GDM1 (cell line): ENCODE measurements around the gene C11orf58.

ENCODE experiments used
- DNase-seq: peaks from one replicate; lab custom pipeline; 2025; lab: John Stamatoyannopoulos, UW

C11orf58 gene

GRCh38 chr11:16738193-16738946 is at the start of gene C11orf58:
TSS of gene C11orf58 (plus strand) at chr11:16738647. CDS start at chr11:16738779, 132 bp downstream.
- DNase-seq = peak; percentile 89

- DNase-seq = no peak
These were observed 48.4 kb upstream of the C11orf58 start for GRCh38 chr11:16690086-16690485.

GRCh38 chr11:16703795-16704194 is 34.7 kb upstream of the C11orf58 start:
- DNase-seq = no peak

GRCh38 chr11:16713594-16713993 is 24.9 kb upstream of the C11orf58 start:
- no peak for DNase-seq

GRCh38 chr11:16722581-16723344 is 15.7 kb upstream of the C11orf58 start:
- no peak for DNase-seq

GRCh38 chr11:16727806-16728205 is 10.6 kb upstream of the C11orf58 start:
- DNase-seq = no peak

GRCh38 chr11:16737818-16738192 is 642 bp upstream of the C11orf58 start:
- no peak for DNase-seq

- DNase-seq = no peak
These were observed 734 bp downstream of the C11orf58 start for GRCh38 chr11:16738947-16739815.

- no peak for DNase-seq
These were observed 3.0 kb downstream of the C11orf58 start for GRCh38 chr11:16741473-16741872.

- DNase-seq = no peak
These were observed 5.0 kb downstream of the C11orf58 start for GRCh38 chr11:16743478-16743877.

GRCh38 chr11:16744128-16744725 is 5.8 kb downstream of the C11orf58 start:
- no peak for DNase-seq

- DNase-seq = no peak
These were observed 7.6 kb downstream of the C11orf58 start for GRCh38 chr11:16745950-16746605.

- DNase-seq = no peak
These were observed 10.6 kb downstream of the C11orf58 start for GRCh38 chr11:16749092-16749491.

- no peak for DNase-seq
These were observed 11.2 kb downstream of the C11orf58 start for GRCh38 chr11:16749666-16750065.

- DNase-seq = no peak
These were observed 12.0 kb downstream of the C11orf58 start for GRCh38 chr11:16750417-16750816.

GRCh38 chr11:16758382-16759024 is 20.1 kb downstream of the C11orf58 start:
- no peak for DNase-seq

- no peak for DNase-seq
These were observed 21.5 kb downstream of the C11orf58 start for GRCh38 chr11:16759857-16760508.

- DNase-seq = no peak
These were observed 25.3 kb downstream of the C11orf58 start for GRCh38 chr11:16763746-16764145.

GRCh38 chr11:16764888-16765287 is 26.4 kb downstream of the C11orf58 start:
- no peak for DNase-seq

- no peak for DNase-seq
These were observed 28.7 kb downstream of the C11orf58 start for GRCh38 chr11:16767137-16767536.
